NCI-H226 (cell line): ENCODE data around the gene UBLCP1.
"Not testable (repeated sequence)": the region's sequence is repeated elsewhere in the genome, so short reads cannot be mapped to it uniquely, and the experiment has no call there.

ENCODE experiments used
- DNase-seq: peaks from one replicate; pipeline ENCODE4 v3.0.0-alpha.2; 2015

UBLCP1 gene

GRCh38 chr5:159257007-159257406 is 6.1 kb upstream of the UBLCP1 start:
- no peak for DNase-seq

GRCh38 chr5:159257629-159258283 is 5.3 kb upstream of the UBLCP1 start:
- DNase-seq = no peak

- DNase-seq = no peak
Observed at GRCh38 chr5:159258361-159258760, 4.7 kb upstream of the UBLCP1 start.

- DNase-seq = not testable (repeated sequence)
Observed at GRCh38 chr5:159260212-159260611, 2.9 kb upstream of the UBLCP1 start.

- DNase-seq = no peak
Observed at GRCh38 chr5:159262472-159262858, 625 bp upstream of the UBLCP1 start.

GRCh38 chr5:159263569-159263905 is 447 bp downstream of the UBLCP1 start:
- no peak for DNase-seq

GRCh38 chr5:159266764-159267163 is 3.7 kb downstream of the UBLCP1 start:
- DNase-seq = not testable (repeated sequence)

GRCh38 chr5:159269723-159270122 is 6.6 kb downstream of the UBLCP1 start:
- no peak for DNase-seq

GRCh38 chr5:159273923-159274322 is 10.8 kb downstream of the UBLCP1 start:
- no peak for DNase-seq

- DNase-seq = no peak
Observed at GRCh38 chr5:159274676-159275075, 11.6 kb downstream of the UBLCP1 start.

- DNase-seq = no peak
Observed at GRCh38 chr5:159286420-159287035, 23.4 kb downstream of the UBLCP1 start.

GRCh38 chr5:159290741-159291140 is 27.7 kb downstream of the UBLCP1 start:
- DNase-seq = no peak

- no peak for DNase-seq
Observed at GRCh38 chr5:159294921-159295320, 31.8 kb downstream of the UBLCP1 start.

GRCh38 chr5:159297300-159297699 is 34.2 kb downstream of the UBLCP1 start:
- not testable (repeated sequence) for DNase-seq

- no peak for DNase-seq
Observed at GRCh38 chr5:159301466-159301865, 38.4 kb downstream of the UBLCP1 start.

GRCh38 chr5:159301929-159302860 is 39.1 kb downstream of the UBLCP1 start:
- DNase-seq = not testable (repeated sequence)

GRCh38 chr5:159303286-159303685 is 40.2 kb downstream of the UBLCP1 start:
- no peak for DNase-seq

- no peak for DNase-seq
Observed at GRCh38 chr5:159304961-159305595, 42.0 kb downstream of the UBLCP1 start.

GRCh38 chr5:159309689-159310433 is 46.8 kb downstream of the UBLCP1 start:
- no peak for DNase-seq

GRCh38 chr5:159310511-159310910 is 47.4 kb downstream of the UBLCP1 start:
- DNase-seq = no peak

GRCh38 chr5:159311063-159311462 is 48.0 kb downstream of the UBLCP1 start:
- no peak for DNase-seq

GRCh38 chr5:159313197-159313596 is 50.1 kb downstream of the UBLCP1 start:
- no peak for DNase-seq
